Hippocampal formation (tissue), 2 donors: ENCODE results near the gene MAP2K4.
"Not testable (repeated sequence)": the region's sequence is repeated elsewhere in the genome, so short reads cannot be mapped to it uniquely, and the experiment has no call there.

Experiments
- DNase-seq, 2 donors: peaks; one replicate each; lab custom pipeline; 2025; lab: John Stamatoyannopoulos, UW

MAP2K4 gene

GRCh38 chr17:12020642-12021622 is at the start of gene MAP2K4:
TSS of gene MAP2K4 (plus strand) at chr17:12020877. CDS start at chr17:12020887, 10 bp downstream.
- DNase-seq = peak; percentile 84 to 95

GRCh38 chr17:11972741-11973140 is 47.9 kb upstream of the MAP2K4 start:
- DNase-seq = not testable (repeated sequence)

GRCh38 chr17:11979795-11980194 is 40.9 kb upstream of the MAP2K4 start:
- no peak for DNase-seq

- DNase-seq = no peak
Observed at GRCh38 chr17:11980813-11981212, 39.9 kb upstream of the MAP2K4 start.

- no peak for DNase-seq
Observed at GRCh38 chr17:11981862-11982261, 38.8 kb upstream of the MAP2K4 start.

GRCh38 chr17:11986179-11986941 is 34.3 kb upstream of the MAP2K4 start:
- no peak for DNase-seq

GRCh38 chr17:11986942-11987329 is 33.7 kb upstream of the MAP2K4 start:
- peak in 1 of 2 donors; percentile 57 for DNase-seq

- DNase-seq = no peak
Observed at GRCh38 chr17:11990363-11990983, 30.2 kb upstream of the MAP2K4 start.

GRCh38 chr17:11991461-11991860 is 29.2 kb upstream of the MAP2K4 start:
- DNase-seq = no peak

- peak in 1 of 2 donors; percentile 52 for DNase-seq
Observed at GRCh38 chr17:11996722-11997146, 23.9 kb upstream of the MAP2K4 start.

- DNase-seq = peak; percentile 91 to 93
Observed at GRCh38 chr17:11997147-11997971, 23.3 kb upstream of the MAP2K4 start, which contains the start of gene ZNF18. TSS of gene ZNF18 (minus strand) at chr17:11997475. CDS start at chr17:11992829, 4,646 bp downstream.

- DNase-seq = no peak
Observed at GRCh38 chr17:11997972-11998233, 22.8 kb upstream of the MAP2K4 start.

- no peak for DNase-seq
Observed at GRCh38 chr17:11999696-12000095, 21.0 kb upstream of the MAP2K4 start.

GRCh38 chr17:12007466-12007865 is 13.2 kb upstream of the MAP2K4 start:
- no peak for DNase-seq

GRCh38 chr17:12021623-12022140 is 1.0 kb downstream of the MAP2K4 start:
- DNase-seq = no peak

- no peak for DNase-seq
Observed at GRCh38 chr17:12022310-12022709, 1.6 kb downstream of the MAP2K4 start.

- no peak for DNase-seq
Observed at GRCh38 chr17:12024327-12024726, 3.6 kb downstream of the MAP2K4 start.

GRCh38 chr17:12027658-12028057 is 7.0 kb downstream of the MAP2K4 start:
- no peak for DNase-seq

- DNase-seq = no peak
Observed at GRCh38 chr17:12028611-12029010, 7.9 kb downstream of the MAP2K4 start.

- no peak for DNase-seq
Observed at GRCh38 chr17:12034538-12034937, 13.9 kb downstream of the MAP2K4 start.

- no peak for DNase-seq
Observed at GRCh38 chr17:12035673-12036072, 15.0 kb downstream of the MAP2K4 start.
